ENCODE data around the gene IL6ST. TPM values are rescaled to one million over a fixed set of nuclear protein-coding genes. Genes with fewer than 3 reads are reported as not detected.
A peak's percentile ranks its signal among the peaks of the same experiment; 100 is the strongest.
"Not testable (repeated sequence)": the region's sequence is repeated elsewhere in the genome, so short reads cannot be mapped to it uniquely, and the experiment has no call there.

IL6ST gene
- total RNA-seq, 1 donor from 2014 or later: 137 TPM

- no peak for ATAC-seq (ENCODE audit: poor library complexity)
- intact Hi-C loops (cut with DNase I): no loop called here
- no peak for DNase-seq
These were observed 15.7 kb upstream of the IL6ST start for GRCh38 chr5:56010431-56010830.

GRCh38 chr5:56006600-56006999 is 11.8 kb upstream of the IL6ST start:
- intact Hi-C loops (cut with DNase I): no loop called here
- DNase-seq (no peak), ATAC-seq (ENCODE audit: poor library complexity) (no peak)

GRCh38 chr5:56006094-56006493 is 11.3 kb upstream of the IL6ST start:
- DNase-seq (no peak), ATAC-seq (ENCODE audit: poor library complexity) (no peak)
- intact Hi-C loops (cut with DNase I): no loop called here

- DNase-seq (no peak), ATAC-seq (ENCODE audit: poor library complexity) (no peak)
- intact Hi-C loops (cut with DNase I): no loop called here
These were observed 10.1 kb upstream of the IL6ST start for GRCh38 chr5:56004874-56005273.

GRCh38 chr5:56003679-56004078 is 8.9 kb upstream of the IL6ST start:
- intact Hi-C loops (cut with DNase I): no loop called here
- DNase-seq (no peak), ATAC-seq (ENCODE audit: poor library complexity) (no peak)

GRCh38 chr5:56003179-56003578 is 8.4 kb upstream of the IL6ST start:
- ATAC-seq (ENCODE audit: poor library complexity) (no peak), DNase-seq (no peak)
- intact Hi-C loops (cut with DNase I): no loop called here

GRCh38 chr5:56002303-56002702 is 7.5 kb upstream of the IL6ST start:
- intact Hi-C loops (cut with DNase I): no loop called here
- DNase-seq (no peak), ATAC-seq (ENCODE audit: poor library complexity) (no peak)

GRCh38 chr5:56000221-56000620 is 5.5 kb upstream of the IL6ST start:
- intact Hi-C loops (cut with DNase I); DNase-seq; ATAC-seq (ENCODE audit: poor library complexity): not testable (repeated sequence)

- intact Hi-C loops (cut with DNase I): no loop called here
- ATAC-seq (ENCODE audit: poor library complexity): no peak
- DNase-seq: no peak
These were observed 4.2 kb upstream of the IL6ST start for GRCh38 chr5:55998966-55999365.

- ATAC-seq (ENCODE audit: poor library complexity) (no peak), DNase-seq (no peak)
- intact Hi-C loops (cut with DNase I): no loop called here
These were observed 3.1 kb upstream of the IL6ST start for GRCh38 chr5:55997742-55998351.

GRCh38 chr5:55994998-55995914 is 493 bp upstream of the IL6ST start:
- peak; percentile 99 for DNase-seq
- ATAC-seq (ENCODE audit: poor library complexity): peak; percentile 98
- intact Hi-C loops (cut with DNase I): no loop called here

GRCh38 chr5:55993731-55994494 is 850 bp downstream of the IL6ST start:
- intact Hi-C loops (cut with DNase I): no loop called here
- no peak for ATAC-seq (ENCODE audit: poor library complexity)
- no peak for DNase-seq

GRCh38 chr5:55993013-55993412 is 1.8 kb downstream of the IL6ST start:
- no peak for DNase-seq
- intact Hi-C loops (cut with DNase I): no loop called here
- no peak for ATAC-seq (ENCODE audit: poor library complexity)

- intact Hi-C loops (cut with DNase I): no loop called here
- ATAC-seq (ENCODE audit: poor library complexity) (no peak), DNase-seq (no peak)
These were observed 2.8 kb downstream of the IL6ST start for GRCh38 chr5:55991768-55992486.

GRCh38 chr5:55990895-55991294 is 3.9 kb downstream of the IL6ST start:
- ATAC-seq (ENCODE audit: poor library complexity); DNase-seq; intact Hi-C loops (cut with DNase I): not testable (repeated sequence)

- DNase-seq (no peak), ATAC-seq (ENCODE audit: poor library complexity) (no peak)
- intact Hi-C loops (cut with DNase I): loop anchor here (10.0 kb wide), 1 partner anchor 205 kb away; no protein-coding TSS in a partner anchor
These were observed 4.9 kb downstream of the IL6ST start for GRCh38 chr5:55989860-55990259.

GRCh38 chr5:55988979-55989638 is 5.7 kb downstream of the IL6ST start:
- DNase-seq (no peak), ATAC-seq (ENCODE audit: poor library complexity) (no peak)
- intact Hi-C loops (cut with DNase I): loop anchor here (10.0 kb wide), 1 partner anchor 206 kb away; no protein-coding TSS in a partner anchor

- intact Hi-C loops (cut with DNase I): loop anchor here (10.0 kb wide), 1 partner anchor 206 kb away; no protein-coding TSS in a partner anchor
- DNase-seq; ATAC-seq (ENCODE audit: poor library complexity): not testable (repeated sequence)
These were observed 6.3 kb downstream of the IL6ST start for GRCh38 chr5:55988428-55988827.
